ENCODE results near the gene GGT1.
A peak's percentile ranks its signal among the peaks of the same experiment; 100 is the strongest.
"Not testable (repeated sequence)": the region's sequence is repeated elsewhere in the genome, so short reads cannot be mapped to it uniquely, and the experiment has no call there.

Gene GGT1

DNA sequence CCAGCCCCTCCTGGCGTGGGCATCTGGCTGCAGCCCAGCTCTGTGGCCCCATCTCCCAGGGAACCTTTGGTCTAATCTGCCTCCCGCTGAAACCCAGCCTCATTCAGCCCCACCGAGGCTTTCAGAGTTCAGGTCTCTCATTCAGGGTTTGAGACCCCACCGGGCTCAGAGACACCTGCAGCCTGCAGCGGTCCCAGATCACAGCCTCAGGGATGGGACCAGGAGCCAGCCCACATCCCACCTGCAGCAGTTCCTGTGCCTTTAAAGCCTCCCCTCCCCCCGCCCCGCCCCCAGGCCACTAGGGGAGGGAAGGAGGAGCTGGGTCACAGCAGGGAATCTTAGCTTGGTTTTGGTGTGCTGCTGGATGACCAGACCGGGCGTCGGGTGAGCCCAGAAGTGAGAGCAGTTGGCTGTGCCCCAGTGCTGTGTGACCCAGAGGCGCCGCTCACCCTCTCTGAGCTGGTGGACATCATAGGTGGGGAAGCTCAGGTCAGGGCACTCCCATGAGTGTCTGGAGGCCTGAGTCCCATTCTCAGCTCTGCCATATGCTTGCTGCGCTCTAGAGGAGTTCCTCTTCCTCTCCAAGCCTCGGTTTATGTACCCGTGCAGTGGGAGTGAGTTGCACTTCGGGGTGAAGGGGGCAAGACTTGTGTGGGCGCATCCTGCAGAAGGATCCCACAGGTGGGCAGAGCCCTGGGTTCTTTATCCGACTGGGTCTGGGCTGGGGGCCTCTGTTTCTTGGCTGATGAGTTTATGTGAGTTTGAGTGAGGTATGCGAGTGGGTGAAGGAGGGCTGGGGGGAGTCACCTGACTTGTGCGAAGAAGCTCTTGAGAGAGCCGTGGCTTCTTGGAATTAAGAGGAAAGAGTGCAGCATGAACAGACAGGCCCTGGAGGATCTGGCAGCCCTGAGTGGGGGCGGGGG is at the start of gene GGT1:
Gene GGT1 (plus strand): TSS at position 347 of the 923 bp plus-strand sequence. CDS start 7,889 bp downstream, outside the sequence.
- DNase-seq (ENCODE audit: low read depth in 3 of 3): not testable (repeated sequence)

DNA sequence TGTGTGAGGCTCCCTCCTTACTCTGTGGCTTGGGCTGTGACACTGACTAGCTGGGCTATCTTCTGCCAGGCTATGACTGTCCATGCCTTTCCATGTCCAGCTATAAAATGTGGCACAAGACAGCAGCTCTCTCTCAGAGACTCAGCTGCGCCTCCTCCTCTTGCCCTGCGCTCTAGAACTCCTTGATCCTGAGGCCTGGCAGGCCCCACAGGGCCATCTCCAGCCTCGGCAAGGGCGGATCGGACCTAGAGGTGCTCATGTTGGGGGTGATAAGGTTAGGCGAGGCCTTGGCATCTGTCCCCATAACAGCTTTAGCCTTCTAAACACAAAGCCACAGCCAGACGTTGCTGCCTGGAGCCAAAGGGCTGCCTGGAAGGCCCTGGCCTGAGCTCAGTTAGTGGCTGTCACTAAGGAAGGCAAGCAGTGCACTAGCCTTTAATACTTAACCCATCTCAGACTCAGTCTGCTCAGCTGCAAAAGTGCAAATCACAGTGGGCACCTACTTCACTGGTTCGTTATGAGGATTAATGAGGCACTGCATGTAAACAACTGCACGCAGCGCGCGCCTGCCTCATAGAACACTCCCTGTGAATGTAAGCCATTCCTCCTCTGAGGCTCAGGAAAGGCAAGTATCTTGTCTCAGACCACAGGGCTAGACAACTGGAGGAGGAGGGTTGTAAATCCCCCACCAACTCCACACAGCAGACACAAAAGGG is 49.2 kb upstream of the GGT1 start:
- DNase-seq (ENCODE audit: low read depth in 3 of 3): no peak

- DNase-seq (ENCODE audit: low read depth in 3 of 3): peak in 2 of 3 experiments; percentile 3 to 18
Observed at GRCh38 chr22:24554313-24555164, 48.5 kb upstream of the GGT1 start, which contains the start of gene GUCD1. GUCD1 (minus strand) TSS chr22:24555138; CDS start chr22:24554991, 147 bp downstream.

GRCh38 chr22:24555165-24556039 is 47.6 kb upstream of the GGT1 start, which contains the start of gene SNRPD3:
SNRPD3 (plus strand) TSS chr22:24555999; CDS start chr22:24557675, 1,676 bp downstream.
- peak; percentile 99 to 100 (median 100) for DNase-seq (ENCODE audit: low read depth in 3 of 3)

GRCh38 chr22:24559471-24559870 is 43.5 kb upstream of the GGT1 start:
- DNase-seq (ENCODE audit: low read depth in 3 of 3): no peak

GRCh38 chr22:24563246-24563645 is 39.7 kb upstream of the GGT1 start:
- no peak for DNase-seq (ENCODE audit: low read depth in 3 of 3)

- DNase-seq (ENCODE audit: low read depth in 3 of 3): no peak
Observed at GRCh38 chr22:24564376-24565058, 38.5 kb upstream of the GGT1 start.

DNA sequence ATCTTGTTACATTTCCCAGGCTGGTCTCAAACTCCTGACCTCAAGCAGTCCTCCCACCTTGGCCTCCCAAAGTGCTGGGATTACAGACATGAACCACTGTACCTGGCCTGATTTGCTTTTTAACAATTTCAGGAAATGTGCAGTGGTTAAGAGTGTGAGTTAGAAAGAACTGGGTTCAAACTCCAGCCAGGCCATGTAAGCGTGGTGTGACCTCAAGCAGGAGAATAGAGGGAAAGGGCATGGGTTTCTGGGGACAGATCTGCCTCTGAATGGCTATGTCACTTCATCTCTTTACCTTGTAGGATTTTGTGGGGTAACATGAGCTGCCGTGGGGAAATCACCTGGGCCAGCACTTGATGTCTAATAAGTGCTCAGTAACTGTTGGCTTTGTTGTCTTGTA is 37.9 kb upstream of the GGT1 start:
- DNase-seq (ENCODE audit: low read depth in 3 of 3): no peak

DNA sequence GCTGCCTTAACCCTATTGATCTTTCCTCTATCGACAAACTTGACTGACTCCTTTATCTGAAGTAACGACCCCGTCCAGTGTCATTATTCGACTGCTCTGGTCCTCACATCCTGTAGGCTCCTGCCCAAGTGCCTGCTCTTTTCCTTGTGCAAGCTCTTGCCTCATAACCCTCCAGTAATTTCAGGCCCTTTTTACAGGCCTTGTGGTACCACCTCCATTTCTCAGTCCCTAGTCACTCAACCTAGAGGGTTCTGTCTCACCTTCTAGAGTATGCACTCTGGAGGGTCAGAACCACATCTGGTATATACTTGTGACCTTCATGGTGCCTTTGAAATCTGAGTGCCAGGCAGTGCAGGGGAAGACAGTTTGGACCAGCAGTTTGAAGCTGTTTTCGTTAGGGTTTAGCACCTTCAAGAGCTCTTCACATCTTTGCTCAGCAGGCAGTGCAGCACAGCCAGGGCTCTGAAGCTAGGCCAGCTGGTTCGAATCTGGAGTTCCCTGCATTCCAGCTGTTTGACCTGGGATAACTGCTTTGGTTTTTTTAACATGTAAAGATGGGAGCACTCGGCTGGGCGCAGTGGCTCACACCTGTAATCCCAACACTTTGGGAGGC is 36.0 kb upstream of the GGT1 start:
- DNase-seq (ENCODE audit: low read depth in 3 of 3): no peak

- no peak for DNase-seq (ENCODE audit: low read depth in 3 of 3)
Observed at GRCh38 chr22:24567668-24568067, 35.3 kb upstream of the GGT1 start.

DNA sequence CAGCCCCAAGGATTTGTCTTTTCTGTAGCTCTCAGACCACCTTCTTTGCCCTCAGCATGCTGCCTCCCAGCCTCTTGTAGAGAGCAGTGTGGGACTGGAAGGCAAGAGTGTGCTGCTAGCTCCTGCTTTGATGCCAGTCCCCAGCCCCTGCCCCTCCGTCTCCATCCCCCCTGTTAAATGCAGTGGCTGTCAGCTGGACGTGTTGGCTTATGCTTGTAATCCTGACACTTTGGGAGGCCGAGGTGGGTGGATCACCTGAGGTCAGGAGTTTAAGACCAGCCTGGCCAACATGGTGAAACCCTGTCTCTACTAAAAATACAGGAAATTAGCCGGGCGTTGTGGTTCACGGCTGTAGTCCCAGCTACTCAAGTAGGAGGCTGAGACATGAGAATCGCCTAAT is 31.7 kb upstream of the GGT1 start:
- no peak for DNase-seq (ENCODE audit: low read depth in 3 of 3)

GRCh38 chr22:24576778-24577177 is 26.2 kb upstream of the GGT1 start:
- DNase-seq (ENCODE audit: low read depth in 3 of 3): no peak

GRCh38 chr22:24578355-24579257 is 24.4 kb upstream of the GGT1 start:
- no peak for DNase-seq (ENCODE audit: low read depth in 3 of 3)

GRCh38 chr22:24579258-24579601 is 23.8 kb upstream of the GGT1 start:
- DNase-seq (ENCODE audit: low read depth in 3 of 3): no peak

DNA sequence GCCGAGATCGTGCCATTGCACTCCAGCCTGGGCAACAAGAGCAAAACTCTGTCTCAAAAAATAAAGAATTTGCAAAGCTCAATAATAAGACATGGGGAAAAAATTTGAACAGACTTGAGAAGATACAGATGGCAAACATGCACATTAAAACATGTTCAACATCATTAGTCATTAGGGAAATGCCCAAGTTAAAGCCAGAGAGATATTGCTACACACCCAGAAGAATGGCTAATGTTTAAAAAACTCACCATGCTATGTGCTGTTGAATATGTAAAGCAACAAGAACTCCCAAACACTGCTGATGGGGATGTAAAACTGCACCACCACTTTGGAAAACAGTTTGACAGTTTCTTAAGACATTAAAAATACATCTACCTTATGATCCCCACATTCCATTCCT is 22.7 kb upstream of the GGT1 start:
- DNase-seq (ENCODE audit: low read depth in 3 of 3): no peak

GRCh38 chr22:24582056-24582814 is 20.8 kb upstream of the GGT1 start:
- no peak for DNase-seq (ENCODE audit: low read depth in 3 of 3)

DNA sequence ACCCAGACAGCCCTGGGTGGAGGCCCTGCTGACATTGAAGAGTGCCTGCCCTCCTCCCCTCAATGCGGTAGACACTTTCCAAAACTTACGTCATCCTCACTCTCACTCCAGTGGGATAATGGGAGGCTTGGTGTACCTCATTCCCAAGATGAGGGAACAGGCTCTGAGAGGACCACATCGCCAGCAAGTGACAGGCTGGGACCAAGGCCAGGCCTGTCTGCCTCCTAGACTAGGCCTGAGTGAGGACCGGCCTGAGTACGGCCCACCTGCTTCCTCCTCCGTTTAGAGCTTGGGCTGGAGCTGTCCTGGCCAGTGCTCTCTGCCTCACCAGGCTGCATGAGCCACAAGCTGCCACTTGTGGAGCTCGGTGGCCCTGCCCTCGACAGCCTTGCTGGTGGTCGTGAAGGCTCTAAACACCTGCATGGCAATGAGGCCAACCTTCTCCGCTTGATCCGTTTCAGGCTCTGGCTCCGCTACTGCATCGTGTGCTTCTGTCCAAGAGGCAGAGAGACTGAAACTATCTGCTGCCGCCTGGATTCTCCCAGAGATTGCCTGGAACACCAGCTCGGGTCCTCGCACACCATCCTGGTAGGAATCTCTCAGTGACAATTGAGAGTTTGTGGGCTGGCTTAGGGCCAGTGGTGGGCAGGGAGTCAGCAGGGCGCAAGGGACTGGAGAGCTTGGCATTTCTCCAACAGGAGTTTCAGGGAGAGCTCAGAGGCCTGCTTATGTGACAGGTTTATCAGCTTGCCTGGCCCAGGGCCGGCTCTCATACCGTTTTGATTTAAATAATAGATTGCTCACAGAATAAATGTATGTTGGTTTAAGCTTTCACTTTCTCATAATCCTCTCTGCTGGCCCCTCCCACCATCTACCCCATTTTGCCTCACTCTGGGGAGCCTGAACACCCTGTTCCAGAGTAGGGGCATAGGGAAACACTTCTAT is 19.5 kb upstream of the GGT1 start:
- DNase-seq (ENCODE audit: low read depth in 3 of 3): no peak
